Measurements from ENCODE around the gene TIGD4. TPM values are rescaled to one million over a fixed set of nuclear protein-coding genes. Genes with fewer than 3 reads are reported as not detected.

TIGD4 gene
- total and polyA plus RNA-seq, 2 of the 8 experiments (the other 6 are each of a cell fraction or from before 2014, with no cell fraction given): 0.42 to 2.3 TPM

DNA sequence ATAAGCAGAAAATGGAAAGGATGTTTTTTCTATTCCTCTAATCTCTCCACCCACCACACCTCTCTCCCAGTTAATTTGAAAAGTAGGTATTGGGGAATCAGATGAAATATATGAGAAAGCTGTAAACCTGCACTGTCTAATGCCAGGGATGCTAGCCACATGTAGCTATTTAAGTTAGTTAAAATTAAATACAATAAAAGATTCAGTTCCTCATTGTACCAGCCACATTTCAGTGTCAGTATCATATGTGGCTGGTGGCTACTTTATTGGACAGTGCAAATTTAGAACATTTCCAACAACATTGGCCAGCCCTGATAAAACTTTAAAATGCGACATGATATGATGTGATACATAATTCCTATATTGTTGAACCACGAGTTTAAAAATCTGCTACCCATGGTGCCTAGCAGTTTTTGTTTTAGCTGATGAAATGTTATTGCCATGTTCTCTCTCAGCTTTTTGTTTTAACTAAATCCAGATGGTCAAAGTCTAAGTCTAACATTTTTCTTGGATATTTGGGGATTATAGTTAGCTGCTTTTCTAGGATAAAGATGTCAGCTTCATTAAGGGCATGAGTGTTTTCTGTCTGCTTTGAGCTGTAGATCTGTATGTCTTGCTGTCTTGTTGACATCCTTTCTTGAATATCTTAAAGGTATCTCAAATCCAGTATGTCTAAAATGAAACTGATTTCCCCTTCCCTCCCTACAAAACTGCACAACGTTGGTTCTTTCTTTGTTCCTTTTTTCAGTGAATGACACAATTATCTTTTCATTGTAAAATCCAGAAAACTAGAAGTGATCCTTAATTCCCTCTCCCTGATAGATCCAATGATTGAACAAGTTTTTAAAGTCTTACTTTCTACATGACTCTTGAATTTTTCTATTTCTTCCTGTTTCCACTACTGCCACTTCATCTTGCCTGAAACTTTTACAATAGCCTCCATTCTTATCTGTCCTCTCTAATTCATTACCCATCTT is 6.4 kb upstream of the TIGD4 start:
- H4K20me1 ChIP-seq (replicated peaks in 1 of 2; ENCODE audit: control insufficient read depth in 1 of 2, insufficient read depth in 2 of 2, low read length in 2 of 2): peaks cover 0 to 1% of the 10 kb centered on the region in 2 experiments
- no peak for FAIRE-seq
- WGBS, 2 experiments (ENCODE audit: extremely low coverage in 1 of 2, insufficient coverage in 1 of 2, insufficient read length in 1 of 2, insufficient replicate concordance in 2 of 2, low coverage in 1 of 2, low lambda C conversion rate in 2 of 2, missing lambda C conversion rate in 1 of 2): 84% methylated on average over 3 of the region's 3 CpGs; no CpG with 5 or more reads in 1 of the 2 experiments

More for the DNA sequence above, 6.4 kb upstream of the TIGD4 start:
- H2AK5ac ChIP-seq (ENCODE audit: low read depth, low read length): no peak overlapping the region
- no peak for TF ChIP-seq SAP30 (IDR thresholded peaks at IDR 0.05; ENCODE audit: insufficient read depth, insufficient replicate concordance, low read length)
- TF ChIP-seq NANOG (IDR thresholded peaks at IDR 0.05; ENCODE audit: insufficient read depth, low read depth, low read length, poor library complexity, severe bottlenecking): no peak
- no peak for TF ChIP-seq BCL11A (IDR thresholded peaks at IDR 0.05; ENCODE audit: low read depth in 2 of 2, low read length in 2 of 2)
- H4K8ac ChIP-seq (ENCODE audit: extremely low read depth, insufficient read depth, low read length): no peak overlapping the region
- H3K9me3 ChIP-seq (ENCODE audit: insufficient read depth in 2 of 2, low read depth in 1 of 2, low read length in 1 of 2): no peaks in the 10 kb centered on the region
- no peak overlapping the region for H2AFZ ChIP-seq (ENCODE audit: low read length)
- peaks cover 14 to 92% of the 10 kb centered on the region in 2 experiments for H3K79me2 ChIP-seq (ENCODE audit: control insufficient read depth in 1 of 2, insufficient read depth in 2 of 2, low read length in 2 of 2)
- H2BK120ac ChIP-seq (replicated peaks; ENCODE audit: low read depth, low read length): no peak overlapping the region
- ChIA-PET CTCF (ENCODE audit: partially characterized antibody) (interaction anchor here (0.6 to 1.1 kb wide), 3 partner anchors 16 to 1774 kb away, joined by 3 to 5 read pairs (median 3); no protein-coding TSS in a partner anchor), POLR2A (ENCODE audit: partially characterized antibody) (no interaction called here)
- H3K4me2 ChIP-seq (ENCODE audit: insufficient read depth in 1 of 2, low read depth in 2 of 2, low read length in 2 of 2): no peak overlapping the region
- H3K79me1 ChIP-seq (ENCODE audit: low read depth, low read length): no peaks in the 10 kb centered on the region
- no peak overlapping the region for H3K27ac ChIP-seq (ENCODE audit: low read depth, low read length)
- no peak overlapping the region for H2BK5ac ChIP-seq (ENCODE audit: low read depth, low read length)
- H3K14ac ChIP-seq (ENCODE audit: insufficient read length): no peak overlapping the region
- H2BK12ac ChIP-seq (ENCODE audit: low read depth, low read length): no peak overlapping the region
- H4K91ac ChIP-seq (replicated peaks; ENCODE audit: insufficient read length, low read length): no peak overlapping the region
- DNase-seq (ENCODE audit: low read depth in 1 of 2, low spot score in 2 of 2): no peak
- no peak overlapping the region for H2BK15ac ChIP-seq (ENCODE audit: low read length)
- H3K56ac ChIP-seq (replicated peaks; ENCODE audit: insufficient read length, low read depth, low read length): no peak overlapping the region
- no peaks in the 10 kb centered on the region for H3K36me3 ChIP-seq (ENCODE audit: control insufficient read depth in 2 of 4, insufficient read depth in 4 of 4, low read length in 3 of 4)
- no peak overlapping the region for H3K18ac ChIP-seq (ENCODE audit: extremely low read depth, low read length)
- no peaks in the 10 kb centered on the region for H3K23me2 ChIP-seq (ENCODE audit: low read depth, low read length)
- no peak overlapping the region for H3K4me3 ChIP-seq (ENCODE audit: extremely low read depth in 1 of 4, insufficient read depth in 2 of 4, low read depth in 3 of 4, low read length in 4 of 4)
- H3K9ac ChIP-seq (replicated peaks in 1 of 4; ENCODE audit: extremely low read depth in 1 of 4, low read depth in 3 of 4, low read length in 3 of 4): no peak overlapping the region
- H3K27me3 ChIP-seq (replicated peaks in 1 of 4; ENCODE audit: control insufficient read depth in 3 of 4, extremely low read depth in 1 of 4, insufficient read depth in 3 of 4, low read length in 3 of 4): no peaks in the 10 kb centered on the region
- no peak overlapping the region for H3K4ac ChIP-seq (replicated peaks; ENCODE audit: insufficient read length, low read depth, low read length)
- H3K23ac ChIP-seq (ENCODE audit: insufficient read length): no peak overlapping the region
- no peak overlapping the region for H4K5ac ChIP-seq (ENCODE audit: insufficient read length, low read depth, low read length)
- no peak overlapping the region for H2BK20ac ChIP-seq (ENCODE audit: low read length)
- no peaks in the 10 kb centered on the region for H3K4me1 ChIP-seq (replicated peaks in 1 of 4; ENCODE audit: control insufficient read depth in 3 of 4, insufficient read depth in 4 of 4, low read length in 3 of 4)
